ENCODE measurements around the gene CELA2B.
"Not testable (repeated sequence)": the region's sequence is repeated elsewhere in the genome, so short reads cannot be mapped to it uniquely, and the experiment has no call there.

CELA2B gene

DNA sequence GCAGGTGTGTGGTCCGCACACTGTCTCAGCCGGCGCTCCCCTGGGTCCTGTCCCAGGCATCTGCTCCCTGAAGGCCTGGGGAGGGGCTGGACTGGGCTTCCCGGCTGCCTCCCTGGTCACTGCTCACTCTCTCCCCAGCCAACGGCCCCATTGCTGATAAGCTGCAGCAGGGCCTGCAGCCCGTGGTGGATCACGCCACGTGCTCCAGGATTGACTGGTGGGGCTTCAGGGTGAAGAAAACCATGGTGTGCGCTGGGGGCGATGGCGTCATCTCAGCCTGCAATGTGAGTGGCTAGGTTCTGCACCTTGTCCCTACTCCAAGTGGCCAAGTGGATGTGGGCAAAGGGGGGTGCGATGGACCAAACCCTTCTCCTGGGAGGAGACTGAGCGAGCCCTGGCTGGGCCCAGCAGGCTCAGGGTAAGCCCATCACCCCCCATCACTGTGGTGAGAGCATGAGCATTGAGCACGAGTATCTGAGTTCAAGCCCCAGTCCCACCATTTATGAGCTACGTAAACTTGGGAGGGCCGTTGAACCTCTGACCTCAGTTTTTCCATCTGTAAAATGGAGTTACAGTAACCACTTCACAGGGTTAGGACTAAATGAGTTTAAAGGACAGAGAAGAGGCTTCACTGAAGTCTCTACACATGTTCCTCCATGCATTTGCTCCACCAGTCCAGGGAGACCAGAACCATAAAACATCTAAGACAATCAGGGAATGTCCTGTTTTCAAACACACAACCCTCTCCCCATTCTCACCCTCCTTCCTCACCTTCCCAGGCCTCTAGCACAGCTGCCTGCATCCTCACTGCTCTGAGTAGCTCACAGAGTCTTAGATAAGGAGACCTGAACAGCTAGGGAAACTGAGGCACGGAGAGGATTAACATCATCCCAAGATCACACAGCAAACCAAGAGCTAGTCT is 31.2 kb upstream of the CELA2B start:
- no peak for DNase-seq (ENCODE audit: low read depth, low spot score)
- no peak overlapping the region for H3K27ac ChIP-seq

DNA sequence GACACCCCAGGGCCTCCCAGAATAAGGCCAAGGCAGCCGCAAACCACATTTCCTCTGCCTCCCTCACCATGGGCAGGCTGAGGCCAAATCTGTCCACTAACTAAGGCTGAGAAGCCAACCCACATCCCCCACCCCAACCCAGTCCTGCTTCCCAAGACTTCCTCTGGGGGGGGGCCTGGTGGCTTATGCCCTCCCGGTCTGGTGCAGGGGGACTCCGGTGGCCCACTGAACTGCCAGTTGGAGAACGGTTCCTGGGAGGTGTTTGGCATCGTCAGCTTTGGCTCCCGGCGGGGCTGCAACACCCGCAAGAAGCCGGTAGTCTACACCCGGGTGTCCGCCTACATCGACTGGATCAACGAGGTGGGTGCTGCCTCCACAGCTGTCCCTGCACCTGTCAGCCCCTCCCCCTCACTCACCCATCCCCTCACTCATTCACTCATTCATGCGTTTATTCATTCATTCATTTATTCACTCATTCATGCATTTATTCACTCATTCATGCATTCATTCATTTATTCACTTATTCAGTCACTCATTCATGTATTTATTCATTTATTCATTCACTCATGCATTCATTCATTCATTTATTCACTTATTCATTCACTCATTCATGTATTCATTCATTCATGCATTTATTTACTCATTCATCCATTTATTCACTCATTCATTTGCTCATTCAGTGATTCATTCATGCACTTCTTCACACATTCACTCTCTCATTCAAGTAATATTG is 30.3 kb upstream of the CELA2B start:
- DNase-seq (ENCODE audit: low read depth, low spot score), result no peak
- H3K27ac ChIP-seq, result no peak overlapping the region

DNA sequence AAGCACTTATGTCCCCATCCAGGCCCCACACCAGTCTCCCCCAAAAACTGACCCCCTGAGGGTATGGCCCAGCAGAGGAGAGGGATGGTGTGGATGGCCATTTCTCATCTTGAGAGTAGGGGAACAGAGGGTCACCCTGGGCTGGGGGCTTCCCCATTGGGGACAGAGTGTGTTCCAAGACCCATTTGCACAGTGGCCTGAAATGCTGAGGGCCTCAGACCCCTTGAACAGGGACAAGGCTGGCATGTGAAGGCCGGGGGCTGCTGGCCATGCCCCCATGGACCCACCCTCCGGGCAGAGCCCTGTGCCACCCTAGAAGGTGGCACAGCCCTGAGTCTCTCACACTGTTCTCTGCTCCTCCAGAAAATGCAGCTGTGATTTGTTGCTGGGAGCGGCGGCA is 29.7 kb upstream of the CELA2B start:
- DNase-seq (ENCODE audit: low read depth, low spot score), result no peak

DNA sequence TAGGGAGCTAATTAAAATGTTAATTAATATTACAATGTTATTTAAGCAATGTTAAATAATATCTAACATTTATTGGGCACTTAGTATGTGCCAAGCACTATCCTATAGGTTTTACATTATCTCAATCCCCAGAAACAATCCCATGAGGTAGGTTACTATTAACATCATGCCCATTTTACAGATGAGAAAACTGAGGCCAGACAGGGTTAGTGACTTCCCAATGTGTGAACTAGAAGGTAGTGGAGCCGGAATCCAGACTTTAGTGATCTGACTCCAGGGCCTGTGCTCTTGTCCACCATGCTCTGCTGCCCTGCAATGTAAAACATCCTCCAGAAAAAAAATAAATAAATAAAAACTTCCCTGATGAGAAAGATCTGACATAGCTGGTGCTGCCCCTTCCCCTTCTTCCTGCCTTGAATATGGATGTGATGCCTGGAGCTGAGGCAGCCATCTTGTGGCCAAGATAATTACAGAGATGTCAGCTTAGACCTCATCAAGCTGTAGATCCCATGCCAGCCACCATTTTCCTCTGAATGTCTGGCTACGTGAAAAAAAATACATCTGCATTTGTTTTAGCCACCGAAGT is 26.9 kb upstream of the CELA2B start:
- no peak for DNase-seq (ENCODE audit: low read depth, low spot score)
- H3K27ac ChIP-seq, result no peak overlapping the region

More for the DNA sequence above, 29.7 kb upstream of the CELA2B start:
- no peak overlapping the region for H3K27ac ChIP-seq

DNA sequence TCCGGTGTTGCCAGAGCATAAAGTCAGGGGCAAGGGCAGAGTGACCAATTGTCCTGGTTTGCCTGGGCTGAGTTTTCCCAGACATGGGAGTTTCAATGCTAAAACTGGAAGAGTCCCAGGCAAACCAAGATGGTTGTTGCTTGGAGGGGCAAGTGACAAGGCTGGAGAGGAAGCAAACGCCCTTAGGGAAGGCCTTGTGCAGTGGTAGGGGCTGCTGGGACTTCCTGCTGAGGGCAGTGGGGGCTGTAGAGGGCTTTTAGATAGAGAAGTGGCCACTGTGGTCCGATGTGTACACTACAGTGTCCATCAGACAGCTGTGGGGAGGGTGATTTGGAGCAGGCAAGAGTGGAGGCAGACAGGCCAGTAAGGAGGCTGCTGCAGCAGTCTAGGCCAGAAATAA is 26.3 kb upstream of the CELA2B start:
- H3K27ac ChIP-seq, result no peak overlapping the region
- no peak for DNase-seq (ENCODE audit: low read depth, low spot score)

DNA sequence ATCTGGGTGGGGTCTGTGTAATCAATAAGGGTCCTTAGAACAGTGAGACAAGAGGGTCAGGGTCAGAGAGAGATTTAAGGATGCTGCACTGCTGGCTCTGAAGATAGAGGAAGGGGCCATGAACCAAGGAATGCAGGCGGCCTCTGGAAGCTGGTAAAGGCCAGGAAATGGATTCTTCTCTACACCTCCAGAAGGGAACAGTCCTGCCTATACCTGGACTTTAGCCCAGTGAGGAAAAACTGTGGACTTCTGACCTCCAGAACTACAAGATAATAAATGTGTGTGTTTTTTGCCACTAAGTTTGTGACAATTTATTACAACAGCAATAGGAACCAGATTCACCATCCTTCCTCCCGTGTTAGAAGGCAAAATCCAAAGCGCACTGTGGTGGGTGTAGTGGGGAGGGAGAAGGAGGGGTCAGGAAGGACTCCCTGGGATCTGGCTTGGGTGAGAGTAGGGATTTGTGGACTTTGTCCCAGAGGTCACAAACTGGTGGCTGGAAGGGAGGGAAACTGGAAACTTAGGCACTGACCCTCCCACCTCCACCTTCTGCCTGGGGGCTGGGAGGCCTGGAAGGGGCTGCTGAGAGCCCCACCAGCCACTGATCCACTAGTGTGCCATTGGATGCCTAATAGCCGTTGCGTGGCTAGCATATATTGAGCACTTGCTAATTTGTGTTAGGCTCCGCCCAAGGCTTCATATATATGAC is 24.7 kb upstream of the CELA2B start:
- no peak for DNase-seq (ENCODE audit: low read depth, low spot score)
- H3K27ac ChIP-seq, result no peak overlapping the region

DNA sequence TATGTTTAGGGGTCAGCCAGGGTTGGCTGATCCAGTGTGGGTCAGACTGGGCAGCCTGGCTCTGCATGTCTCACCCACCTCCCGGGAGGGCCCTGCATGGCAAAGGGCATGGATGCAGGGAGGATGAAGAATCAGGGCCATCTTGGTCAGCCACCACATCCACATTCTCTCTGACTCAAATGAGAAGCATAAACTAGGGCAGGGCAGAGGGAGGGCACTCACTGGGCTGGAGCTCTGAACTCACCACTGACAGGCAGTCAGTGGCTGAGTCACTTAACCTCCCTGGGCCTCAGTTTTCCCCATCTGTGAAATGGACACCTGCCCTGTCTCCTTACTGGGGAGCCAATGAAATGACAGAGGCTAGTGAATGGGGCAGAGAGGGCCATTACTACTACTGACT is 23.7 kb upstream of the CELA2B start:
- no peak overlapping the region for H3K27ac ChIP-seq
- no peak for DNase-seq (ENCODE audit: low read depth, low spot score)

DNA sequence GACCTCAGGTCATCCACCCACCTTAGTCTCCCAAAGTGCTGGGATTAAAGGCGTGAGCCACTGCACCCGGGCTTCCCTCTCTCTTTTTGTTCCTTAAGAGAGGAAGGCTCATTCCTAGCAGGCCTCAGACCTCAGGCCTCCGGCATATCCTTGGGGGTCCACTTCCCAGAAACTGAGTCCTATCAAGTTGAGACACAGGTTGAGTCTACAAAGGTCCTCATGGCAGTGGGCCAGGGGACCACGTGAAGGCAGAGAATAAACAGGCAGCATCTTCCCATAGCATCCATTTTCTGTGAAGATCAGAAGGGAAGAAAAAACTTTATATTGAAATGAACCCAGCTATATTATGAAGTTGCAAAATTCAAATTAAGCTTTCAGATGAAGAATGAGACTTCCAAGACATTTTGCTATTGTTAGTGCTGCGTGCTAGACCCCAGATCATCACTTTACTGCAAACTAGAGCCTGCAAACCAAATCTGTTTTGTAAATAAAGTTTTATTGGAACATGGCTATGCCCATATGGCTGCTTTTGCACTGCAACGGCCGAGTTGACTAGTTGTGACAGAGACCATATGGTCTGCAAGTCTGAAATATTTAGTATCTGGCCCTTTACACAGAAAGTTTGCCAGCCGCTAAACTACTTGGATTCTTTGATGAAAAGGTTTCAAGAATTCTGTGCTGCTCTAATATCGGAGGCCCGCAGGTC is 22.9 kb upstream of the CELA2B start:
- no peak overlapping the region for H3K27ac ChIP-seq
- no peak for DNase-seq (ENCODE audit: low read depth, low spot score)

DNA sequence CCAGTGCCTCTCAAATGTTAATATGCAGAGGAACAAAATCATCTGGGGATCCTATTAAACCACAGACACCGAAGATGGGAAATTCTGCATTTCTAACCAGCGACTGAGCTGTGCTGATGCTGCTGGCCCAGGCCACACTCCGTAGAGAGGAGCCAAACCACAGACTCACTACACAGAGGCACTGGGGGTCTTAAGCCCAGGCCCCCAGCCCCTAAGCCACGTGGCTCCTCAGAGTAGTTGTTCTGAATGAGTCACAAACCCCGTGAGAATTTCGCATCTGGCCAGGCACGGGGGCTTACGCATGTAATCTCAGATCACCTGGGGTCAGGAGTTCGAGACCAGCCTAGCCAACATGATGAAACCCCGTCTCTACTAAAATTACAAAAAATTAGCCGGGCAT is 22.2 kb upstream of the CELA2B start:
- no peak for DNase-seq (ENCODE audit: low read depth, low spot score)
- H3K27ac ChIP-seq, result no peak overlapping the region

DNA sequence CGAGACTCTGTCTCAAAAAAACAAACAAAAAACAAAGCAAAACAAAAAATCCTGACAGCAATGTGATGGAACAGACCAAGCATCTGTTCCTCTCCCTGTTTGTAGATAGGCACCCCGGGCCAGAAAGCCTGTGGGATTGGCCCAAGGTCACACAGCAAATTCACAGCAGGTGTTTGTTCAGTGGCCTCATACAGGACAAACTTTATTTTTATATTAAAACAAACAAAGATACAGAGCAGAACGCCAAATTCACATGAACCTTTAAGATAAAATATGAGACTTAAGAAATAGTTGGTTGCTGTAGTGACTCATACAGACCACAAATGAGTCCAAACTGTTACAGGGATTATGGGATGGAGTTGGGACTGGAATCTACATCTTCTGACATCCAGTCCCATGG is 21.6 kb upstream of the CELA2B start:
- no peak overlapping the region for H3K27ac ChIP-seq
- DNase-seq (ENCODE audit: low read depth, low spot score), result no peak

DNA sequence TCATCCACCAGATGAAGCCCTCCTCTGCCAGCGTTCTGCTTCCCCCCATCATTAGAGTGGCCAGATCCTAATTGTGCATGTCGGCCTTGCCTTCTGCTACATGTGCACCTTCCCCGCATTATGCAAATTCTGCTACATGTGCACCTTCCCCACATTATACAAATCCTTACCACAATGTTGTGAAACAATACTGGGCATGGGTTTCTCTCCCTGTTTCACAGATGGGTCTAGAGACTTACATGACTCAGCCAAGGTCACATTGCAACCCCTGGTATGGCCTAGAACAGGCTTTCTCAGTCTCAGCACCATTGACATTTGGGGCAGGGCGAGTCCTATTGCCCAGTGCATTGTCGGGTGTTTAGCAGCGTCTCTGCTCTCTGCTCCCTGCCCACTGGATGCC is 20.4 kb upstream of the CELA2B start:
- DNase-seq (ENCODE audit: low read depth, low spot score), result no peak

DNA sequence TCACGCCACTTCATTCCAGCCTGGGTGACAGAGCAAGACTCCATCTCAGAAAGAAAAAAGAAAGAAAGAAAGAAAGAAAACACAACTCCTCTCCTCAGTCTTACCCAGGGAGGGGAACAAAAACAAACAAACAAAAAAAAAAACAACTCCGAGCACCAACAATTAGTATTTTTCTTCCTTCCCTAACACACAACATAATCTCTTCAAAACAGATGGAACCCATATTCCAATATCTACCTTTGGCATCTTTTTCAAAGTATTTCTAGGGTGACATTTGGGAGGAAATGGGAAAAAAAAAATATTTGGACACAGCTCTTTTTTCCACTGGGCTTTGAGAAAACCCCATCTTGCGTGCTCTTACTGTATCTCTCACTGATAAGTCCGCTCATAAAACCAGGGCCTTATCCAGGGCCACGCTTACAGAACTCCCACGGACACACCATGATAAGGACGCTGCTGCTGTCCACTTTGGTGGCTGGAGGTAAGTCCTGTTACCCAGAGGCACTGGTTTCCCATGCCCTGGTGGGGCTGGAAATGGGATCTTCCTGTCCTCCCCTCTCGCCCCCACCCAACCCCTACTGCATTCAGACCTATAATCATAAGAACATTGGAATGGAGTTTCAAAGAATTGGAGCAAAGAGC is 19.5 kb upstream of the CELA2B start, which contains the start of gene CELA2A:
Gene CELA2A, plus strand, starts transcription at position 420 of the 642 bp plus-strand sequence. Its CDS starts 22 bp downstream, at position 442.
- DNase-seq (ENCODE audit: low read depth, low spot score), result no peak
- no peak within 1 kb of the TSS for H3K27ac ChIP-seq

More for the DNA sequence above, 20.4 kb upstream of the CELA2B start:
- H3K27ac ChIP-seq, result no peak overlapping the region

DNA sequence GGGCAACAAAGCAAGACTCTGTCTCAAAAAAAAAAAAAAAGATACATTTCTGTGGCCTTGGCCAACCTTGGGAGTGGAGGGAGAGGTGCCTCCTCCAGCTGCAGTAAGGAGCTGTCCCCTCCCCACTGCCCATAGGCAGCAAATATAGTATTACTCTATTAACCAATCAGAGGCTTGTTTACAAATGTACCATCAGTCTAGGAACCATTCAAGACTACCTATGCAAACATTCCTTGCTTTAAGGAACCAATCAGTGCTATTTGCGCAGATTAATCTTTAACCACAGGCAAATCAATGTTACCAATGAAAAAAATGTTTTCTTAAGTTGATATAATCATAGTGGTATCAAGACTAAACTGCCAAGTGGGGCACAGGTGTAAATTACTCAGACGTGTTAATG is 18.3 kb upstream of the CELA2B start:
- H3K27ac ChIP-seq, result no peak overlapping the region
- DNase-seq (ENCODE audit: low read depth, low spot score), result no peak

DNA sequence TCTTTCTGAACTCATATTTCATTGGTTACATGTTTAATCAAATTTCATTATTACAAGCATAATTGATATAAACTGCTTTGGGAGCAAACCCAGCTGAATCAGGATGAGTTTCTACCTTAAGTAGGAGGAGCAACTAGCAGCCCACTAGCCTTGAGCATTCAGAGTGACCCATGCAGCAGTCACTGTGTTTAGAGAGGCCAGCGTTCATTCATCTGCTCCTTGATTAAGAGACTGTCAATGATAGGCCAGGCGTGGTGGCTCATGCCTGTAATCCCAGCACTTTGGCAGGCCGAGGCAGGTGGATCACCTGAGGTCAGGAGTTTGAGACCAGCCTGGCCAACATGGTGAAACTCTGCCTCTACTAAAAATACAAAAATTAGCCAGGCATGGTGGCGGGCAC is 17.5 kb upstream of the CELA2B start:
- not testable (repeated sequence) for H3K27ac ChIP-seq; DNase-seq (ENCODE audit: low read depth, low spot score)

DNA sequence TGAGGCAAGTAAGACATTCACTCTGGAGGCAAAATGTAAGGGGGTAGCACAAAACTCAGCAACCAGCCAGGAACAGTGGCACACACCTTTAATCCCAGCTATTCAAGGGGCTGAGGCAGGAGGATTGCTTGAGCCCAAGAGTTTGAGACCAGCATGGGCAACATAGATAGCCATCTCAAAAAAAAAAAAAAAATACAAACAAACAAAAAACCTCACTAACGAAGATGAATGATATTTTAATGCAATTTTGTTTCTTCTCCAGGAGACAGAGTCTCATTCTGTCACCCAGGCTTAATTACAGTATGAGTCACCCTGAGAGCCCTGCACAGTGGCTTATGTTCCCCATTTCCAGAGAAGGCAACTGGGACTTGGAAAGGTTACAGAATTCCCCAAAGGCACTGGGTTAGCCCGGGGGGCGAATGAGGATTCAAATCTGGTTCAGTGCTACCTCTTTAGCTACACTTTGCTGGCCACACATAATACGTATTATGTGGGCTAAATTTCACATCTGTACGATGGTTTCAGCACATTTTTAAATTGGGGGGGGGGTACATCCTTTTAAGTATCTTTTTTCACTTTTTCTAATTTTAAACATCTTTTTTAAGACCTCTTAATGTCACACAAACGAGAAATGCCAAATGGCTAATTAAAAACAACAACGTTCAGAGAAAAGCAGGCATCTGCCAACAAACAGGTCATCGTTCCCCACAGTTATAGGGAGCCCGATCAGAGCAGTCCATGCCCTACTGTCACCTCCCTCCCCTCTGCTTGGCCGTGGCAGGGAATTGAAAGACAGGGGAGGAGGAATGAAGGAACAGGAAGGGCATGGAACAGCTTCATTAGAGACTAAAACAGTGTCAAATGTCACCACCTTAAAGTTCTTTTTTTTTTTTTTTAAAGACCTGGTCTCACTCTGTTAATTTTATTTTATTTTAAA is 15.9 kb upstream of the CELA2B start:
- DNase-seq (ENCODE audit: low read depth, low spot score), result no peak
- no peak overlapping the region for H3K27ac ChIP-seq

DNA sequence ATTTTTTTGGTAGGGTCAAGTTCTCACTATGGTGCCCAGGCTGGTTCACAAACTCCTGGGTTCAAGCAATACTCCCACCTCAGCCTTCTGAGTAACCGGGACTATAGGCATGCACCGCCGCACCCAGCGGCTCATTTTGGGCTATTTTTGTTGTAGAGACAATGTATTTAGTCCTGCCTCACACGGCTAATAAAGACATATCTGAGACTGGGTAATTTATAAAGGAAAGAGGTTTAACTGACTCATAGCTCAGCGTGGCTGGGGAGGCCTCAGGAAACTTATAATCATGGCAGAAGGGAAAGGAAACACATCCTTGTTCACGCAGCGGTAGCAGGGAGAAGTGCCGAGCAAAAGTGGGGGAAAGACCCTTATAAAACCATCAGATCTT is 15.2 kb upstream of the CELA2B start:
- no peak for DNase-seq (ENCODE audit: low read depth, low spot score)
- H3K27ac ChIP-seq, result no peak overlapping the region

DNA sequence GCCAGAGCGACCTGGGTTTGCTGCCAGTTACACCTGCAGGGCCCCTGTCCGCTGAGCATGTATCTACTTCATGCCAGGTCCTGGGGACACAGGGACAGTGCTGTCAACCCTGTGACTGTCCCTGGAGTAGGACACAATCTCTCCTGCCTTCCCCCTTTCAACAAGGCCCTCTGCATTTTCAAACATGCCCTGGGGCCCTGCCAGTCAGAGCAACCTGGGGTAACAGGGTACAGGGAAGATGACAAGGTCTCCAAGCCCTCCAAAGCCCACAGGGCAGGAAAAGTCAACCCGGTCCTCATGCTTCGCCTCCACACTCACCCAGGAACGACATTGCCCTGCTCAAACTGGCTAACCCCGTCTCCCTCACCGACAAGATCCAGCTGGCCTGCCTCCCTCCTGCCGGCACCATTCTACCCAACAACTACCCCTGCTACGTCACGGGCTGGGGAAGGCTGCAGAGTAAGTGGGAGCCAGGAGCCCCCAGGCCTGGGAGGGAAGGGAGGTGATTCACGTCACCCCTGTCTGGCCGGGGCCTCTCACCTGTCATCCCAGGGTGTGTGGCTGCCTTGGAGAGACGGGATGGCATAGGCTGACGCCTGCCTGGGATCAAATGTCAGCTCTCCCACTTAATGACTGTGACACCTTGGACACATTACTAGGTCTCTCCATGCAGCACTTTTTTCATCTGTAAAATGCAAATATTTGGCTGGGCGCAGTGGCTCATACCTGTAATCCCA is 12.7 kb upstream of the CELA2B start:
- H3K27ac ChIP-seq; DNase-seq (ENCODE audit: low read depth, low spot score): not testable (repeated sequence)

DNA sequence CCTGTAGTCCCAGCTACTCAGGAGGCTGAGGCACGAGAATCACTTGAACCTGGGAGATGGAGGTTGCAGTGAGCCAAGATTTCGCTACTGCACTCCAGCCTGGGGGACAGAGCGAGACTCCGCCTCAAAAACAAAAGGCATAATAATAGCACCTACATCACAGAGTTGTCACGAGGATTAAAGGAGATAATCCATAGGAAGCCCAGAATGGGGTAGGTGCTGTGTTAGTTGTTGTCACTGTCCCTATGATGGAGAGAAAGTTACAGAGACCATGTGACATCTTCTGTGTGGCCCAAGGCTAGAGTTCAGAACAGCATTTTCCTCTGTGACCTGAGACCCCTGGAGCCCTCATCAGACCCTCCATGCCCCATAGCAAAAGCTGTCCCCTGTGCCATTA is 12.0 kb upstream of the CELA2B start:
- not testable (repeated sequence) for H3K27ac ChIP-seq; DNase-seq (ENCODE audit: low read depth, low spot score)
